H9 (cell line): ENCODE results near the gene FMC1. TPM values are rescaled to one million over a fixed set of nuclear protein-coding genes. Genes with fewer than 3 reads are reported as not detected.

Experiments
- DNase-seq: peaks from one replicate; pipeline ENCODE4 v3.0.0-alpha.2; 2017
- H2AFZ ChIP-seq: one replicate; pipeline ENCODE4 v1.6.1; 2013; ENCODE audit warnings: mild to moderate bottlenecking, low read length, control low read depth, moderate library complexity
- H2AK5ac ChIP-seq: 2 replicates; pipeline ENCODE4 v1.6.1; 2013; ENCODE audit warnings: low read length, control low read depth, mixed read lengths; ENCODE audit not compliant: insufficient read length
- H2BK120ac ChIP-seq: one replicate; pipeline ENCODE4 v1.6.1; 2013; ENCODE audit warnings: low read depth, mild to moderate bottlenecking, low read length, control low read depth, inconsistent platforms; ENCODE audit not compliant: poor library complexity, severe bottlenecking
- H2BK12ac ChIP-seq: 2 replicates; pipeline ENCODE4 v1.6.1; 2013; ENCODE audit warnings: low read length, control low read depth, mixed read lengths, low read depth; ENCODE audit not compliant: insufficient read length
- H2BK15ac ChIP-seq: 2 replicates; pipeline ENCODE4 v1.6.1; 2013; ENCODE audit warnings: low read depth, low read length, control low read depth
- H2BK20ac ChIP-seq: one replicate; pipeline ENCODE4 v1.6.1; 2013; ENCODE audit warnings: low read depth, mild to moderate bottlenecking, low read length, control low read depth, inconsistent platforms; ENCODE audit not compliant: poor library complexity, severe bottlenecking
- H2BK5ac ChIP-seq: 2 replicates; pipeline ENCODE4 v1.6.1; 2013; ENCODE audit warnings: low read length, control low read depth, mixed read lengths; ENCODE audit not compliant: insufficient read length
- H3K14ac ChIP-seq: 2 replicates; pipeline ENCODE4 v1.6.1; 2013; ENCODE audit warnings: low read length, control low read depth; ENCODE audit not compliant: insufficient read depth
- H3K18ac ChIP-seq: 2 replicates; pipeline ENCODE4 v1.6.1; 2013; ENCODE audit warnings: low read depth, mild to moderate bottlenecking, mixed read lengths, low read length, control low read depth; ENCODE audit not compliant: insufficient read length
- H3K23ac ChIP-seq: 2 replicates; pipeline ENCODE4 v1.6.1; 2013; ENCODE audit warnings: low read length, control low read depth, mixed read lengths, low read depth; ENCODE audit not compliant: insufficient read length
- H3K23me2 ChIP-seq: 2 replicates; pipeline ENCODE4 v1.6.1; 2013; ENCODE audit warnings: low read depth, mild to moderate bottlenecking, mixed read lengths, low read length, control low read depth; ENCODE audit not compliant: insufficient read length, poor library complexity, severe bottlenecking
- H3K27ac ChIP-seq: 2 replicates; pipeline ENCODE4 v1.5.1; 2013; ENCODE audit warnings: low read length, control low read depth, mixed read lengths, low read depth; ENCODE audit not compliant: insufficient read length
- H3K27me3 ChIP-seq: 2 replicates; pipeline ENCODE4 v1.6.1; 2013; ENCODE audit warnings: low read length, control low read depth, inconsistent platforms; ENCODE audit not compliant: insufficient read depth
- H3K4ac ChIP-seq: 2 replicates; pipeline ENCODE4 v1.6.1; 2013; ENCODE audit warnings: low read depth, mild to moderate bottlenecking, control low read depth, inconsistent platforms, low read length, moderate library complexity
- H3K4me1 ChIP-seq: 2 replicates; pipeline ENCODE4 v1.6.1; 2013; ENCODE audit warnings: low read length, control low read depth, inconsistent platforms; ENCODE audit not compliant: insufficient read depth
- H3K4me2 ChIP-seq: 2 replicates; pipeline ENCODE4 v1.6.1; 2013; ENCODE audit warnings: low read length, control low read depth, mixed read lengths; ENCODE audit not compliant: insufficient read length, insufficient read depth
- H3K56ac ChIP-seq: 2 replicates; pipeline ENCODE4 v1.6.1; 2013; ENCODE audit warnings: low read depth, mild to moderate bottlenecking, mixed read lengths, low read length, control low read depth; ENCODE audit not compliant: insufficient read length
- H3K79me1 ChIP-seq: 2 replicates; pipeline ENCODE4 v1.6.1; 2013; ENCODE audit warnings: low read depth, mild to moderate bottlenecking, moderate library complexity, low read length, control low read depth, inconsistent platforms; ENCODE audit not compliant: insufficient read depth, poor library complexity, severe bottlenecking
- H3K79me2 ChIP-seq: 2 replicates; pipeline ENCODE4 v1.6.1; 2013; ENCODE audit warnings: low read length, control low read depth, inconsistent platforms; ENCODE audit not compliant: insufficient read depth
- H3K9ac ChIP-seq: 2 replicates; pipeline ENCODE4 v1.6.1; 2013; ENCODE audit warnings: low read length, control low read depth, mixed read lengths; ENCODE audit not compliant: insufficient read length; ENCODE audit errors: extremely low read depth
- H3K9me3 ChIP-seq: one replicate; pipeline ENCODE4 v1.6.1; 2013; ENCODE audit warnings: low read depth, low read length, inconsistent platforms; ENCODE audit not compliant: control insufficient read depth
- H3T11ph ChIP-seq: one replicate; pipeline ENCODE4 v1.6.1; 2013; ENCODE audit warnings: mild to moderate bottlenecking, low read length, control low read depth, inconsistent platforms
- H4K20me1 ChIP-seq: one replicate; pipeline ENCODE4 v1.6.1; 2013; ENCODE audit not compliant: control insufficient read depth, insufficient read length, insufficient read depth
- H4K5ac ChIP-seq: 2 replicates; pipeline ENCODE4 v1.6.1; 2013; ENCODE audit warnings: low read depth, mild to moderate bottlenecking, mixed read lengths, low read length, control low read depth; ENCODE audit not compliant: insufficient read length
- H4K8ac ChIP-seq: replicated peaks from 2 replicates; pipeline ENCODE4 v1.6.1; 2013; ENCODE audit warnings: low read length, control low read depth, mixed read lengths, low read depth; ENCODE audit not compliant: insufficient read length
- H4K91ac ChIP-seq: 2 replicates; pipeline ENCODE4 v1.6.1; 2013; ENCODE audit warnings: low read depth, mild to moderate bottlenecking, moderate library complexity, mixed read lengths, low read length, control low read depth; ENCODE audit not compliant: insufficient read length
- H3K27ac Mint-ChIP-seq, 3 experiments: 2 replicates in 2 of 3; 3 replicates in 1 of 3; pipeline ENCODE4 v1.8.0; 2020 to 2021; ENCODE audit warnings: mixed read lengths in 3 of 3, mild to moderate bottlenecking in 1 of 3, moderate library complexity in 1 of 3
- H3K27me3 Mint-ChIP-seq: 2 replicates; pipeline ENCODE4 v1.8.0; 2021; ENCODE audit warnings: low read depth, mild to moderate bottlenecking, moderate library complexity, mixed read lengths
- H3K36me3 Mint-ChIP-seq, 3 experiments: 2 replicates in 2 of 3; 3 replicates in 1 of 3; pipeline ENCODE4 v1.8.0; 2020 to 2021; ENCODE audit warnings: low read depth in 3 of 3, mixed read lengths in 3 of 3; ENCODE audit not compliant: insufficient read depth in 1 of 3
- H3K4me1 Mint-ChIP-seq, 2 experiments: 2 replicates each; pipeline ENCODE4 v1.8.0; 2020; ENCODE audit warnings: mixed read lengths in 2 of 2
- H3K4me3 Mint-ChIP-seq, 2 experiments: 2 replicates in 1 of 2; 3 replicates in 1 of 2; pipeline ENCODE4 v1.8.0; 2020 to 2021; ENCODE audit warnings: mild to moderate bottlenecking in 2 of 2, mixed read lengths in 2 of 2, moderate library complexity in 1 of 2
- H3K9me3 Mint-ChIP-seq, 2 experiments: 2 replicates in 1 of 2; 3 replicates in 1 of 2; pipeline ENCODE4 v1.8.0; 2020; ENCODE audit warnings: mild to moderate bottlenecking in 2 of 2, mixed read lengths in 2 of 2, moderate library complexity in 1 of 2
- WGBS: extraction: QIAGEN DNeasy Blood & Tissue Kit; methylation state at CpG from one replicate; pipeline ENCODE4 v1.1.7; 2013; ENCODE audit warnings: missing lambda C conversion rate, low lambda C conversion rate, mixed read lengths; ENCODE audit not compliant: insufficient read length; ENCODE audit errors: extremely low coverage; 5-methylcytosine and 5-hydroxymethylcytosine counted together
- total RNA-seq: library from RNA; stranded (reverse); gene quantifications from 2 replicates; pipeline ENCODE4 v1.2.1, GENCODE V29; 2021
- TF ChIP-seq, protein P1 (sequence below): fragments of 200-600 bp; sonication (generic); conservative IDR thresholded peaks from 3 replicates; pipeline ENCODE4 v1.8.0; 2021; ENCODE audit warnings: antibody characterized with exemption, mild to moderate bottlenecking

FMC1 gene
- total RNA-seq, 1 experiment from 2014 or later, result 10.9 TPM

DNA sequence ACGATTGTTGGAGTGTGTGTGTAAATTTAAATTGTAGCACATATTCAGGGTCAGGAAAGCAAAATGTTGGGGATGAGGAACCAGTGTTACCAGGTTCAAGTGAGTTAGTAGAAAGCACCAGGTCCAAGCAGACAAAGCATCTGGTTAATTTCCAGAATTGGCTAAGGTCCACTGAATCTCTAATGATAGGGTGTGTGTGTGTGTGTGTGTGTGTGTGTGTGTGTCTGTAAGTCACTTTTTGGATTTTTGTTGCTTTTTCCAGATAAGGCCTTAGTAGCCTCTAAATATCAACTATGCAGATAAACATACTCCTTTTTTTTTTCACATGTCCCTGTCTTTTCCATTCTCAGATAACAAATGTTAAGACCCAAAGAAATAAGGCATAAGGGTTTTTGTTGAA is 36.6 kb upstream of the FMC1 start:
- peaks cover 1 to 6% (median 5%) of the 10 kb centered on the region in 3 experiments; a peak in 5 of 7 replicates for H3K36me3 Mint-ChIP-seq
- H3K27me3 Mint-ChIP-seq, result no peaks in the 10 kb centered on the region
- H3K9me3 Mint-ChIP-seq, result no peaks in the 10 kb centered on the region
- Histone ChIP-seq H3T11ph (no peak overlapping the region), H4K8ac (no peak overlapping the region), H3K4me2 (no peak overlapping the region), H3K23me2 (no peaks in the 10 kb centered on the region), H2BK5ac (no peak overlapping the region), H3K4ac (no peak overlapping the region), H4K5ac (no peak overlapping the region), H3K79me1 (no peaks in the 10 kb centered on the region), H3K9me3 (no peaks in the 10 kb centered on the region), H2BK20ac (no peak overlapping the region), H3K27ac (no peak overlapping the region), H3K4me1 (no peaks in the 10 kb centered on the region), H3K14ac (no peak overlapping the region), H2AFZ (no peak overlapping the region), H3K79me2 (no peaks in the 10 kb centered on the region), H2BK12ac (no peak overlapping the region), H3K23ac (no peak overlapping the region), H4K91ac (no peak overlapping the region), H3K27me3 (no peaks in the 10 kb centered on the region), H3K9ac (no peak overlapping the region), H2BK15ac (no peak overlapping the region), H3K56ac (no peak overlapping the region), H4K20me1 (no peaks in the 10 kb centered on the region), H2BK120ac (no peak overlapping the region), H2AK5ac (no peak overlapping the region), H3K18ac (no peak overlapping the region)
- TF ChIP-seq, protein P1, sequence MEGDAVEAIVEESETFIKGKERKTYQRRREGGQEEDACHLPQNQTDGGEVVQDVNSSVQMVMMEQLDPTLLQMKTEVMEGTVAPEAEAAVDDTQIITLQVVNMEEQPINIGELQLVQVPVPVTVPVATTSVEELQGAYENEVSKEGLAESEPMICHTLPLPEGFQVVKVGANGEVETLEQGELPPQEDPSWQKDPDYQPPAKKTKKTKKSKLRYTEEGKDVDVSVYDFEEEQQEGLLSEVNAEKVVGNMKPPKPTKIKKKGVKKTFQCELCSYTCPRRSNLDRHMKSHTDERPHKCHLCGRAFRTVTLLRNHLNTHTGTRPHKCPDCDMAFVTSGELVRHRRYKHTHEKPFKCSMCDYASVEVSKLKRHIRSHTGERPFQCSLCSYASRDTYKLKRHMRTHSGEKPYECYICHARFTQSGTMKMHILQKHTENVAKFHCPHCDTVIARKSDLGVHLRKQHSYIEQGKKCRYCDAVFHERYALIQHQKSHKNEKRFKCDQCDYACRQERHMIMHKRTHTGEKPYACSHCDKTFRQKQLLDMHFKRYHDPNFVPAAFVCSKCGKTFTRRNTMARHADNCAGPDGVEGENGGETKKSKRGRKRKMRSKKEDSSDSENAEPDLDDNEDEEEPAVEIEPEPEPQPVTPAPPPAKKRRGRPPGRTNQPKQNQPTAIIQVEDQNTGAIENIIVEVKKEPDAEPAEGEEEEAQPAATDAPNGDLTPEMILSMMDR, result no peak
- 100% methylated on average over 1 of the region's 1 CpG for WGBS
- DNase-seq, result no peak
- no peak overlapping the region for H3K27ac Mint-ChIP-seq
- peaks cover 3 to 4% of the 10 kb centered on the region in 2 experiments; a peak in 2 of 4 replicates for H3K4me1 Mint-ChIP-seq
- no peak overlapping the region for H3K4me3 Mint-ChIP-seq
